GM12878 (cell line): Measurements from ENCODE around the gene USE1. TPM values are rescaled to one million over a fixed set of nuclear protein-coding genes. Genes with fewer than 3 reads are reported as not detected.

Experiments used
- ATAC-seq: fragments of 200-7000 bp; cut with Tn5 transposase; 3 replicates; pipeline ENCODE4 v1.9.1; 2020; ENCODE audit warnings: mild to moderate bottlenecking, moderate library complexity
- BruUV-seq: library from RNA; stranded (reverse); fragments of 400-500 nt; replicated peaks from 2 replicates; lab custom pipeline; 2021; lab: Mats Ljungman, UMichigan
- CTCF ChIA-PET: fragments of 300-600 bp; sonication (Branson Sonifier 250); formaldehyde crosslinking; extraction: SDS; loops from one replicate; lab custom pipeline; 2021; ENCODE audit warnings: inconsistent platforms; lab: Yijun Ruan, JAX
- POLR2A ChIA-PET: fragments of 350-600 bp; formaldehyde crosslinking; extraction: SDS; loops from one replicate; lab custom pipeline; 2021; ENCODE audit warnings: inconsistent platforms; lab: Charles Lee
- RAD21 ChIA-PET: fragments of 300-600 bp; sonication (Branson Sonifier 250); formaldehyde crosslinking; loops from one replicate; lab custom pipeline; 2023; ENCODE audit warnings: antibody characterized with exemption; ENCODE audit not compliant: unreplicated experiment; lab: Charles Lee
- SMC1A ChIA-PET: fragments of 300-600 bp; sonication (Branson Sonifier 250); formaldehyde crosslinking; loops from one replicate; lab custom pipeline; 2023; ENCODE audit not compliant: unreplicated experiment, uncharacterized antibody; lab: Charles Lee
- DNase-seq: peaks from one replicate; pipeline ENCODE4 v3.0.0-alpha.2; 2011; ENCODE audit warnings: low read depth, low spot score
- FAIRE-seq: peaks from 3 replicates; lab custom pipeline; 2011; peaks lifted over from hg19 to GRCh38; lab: Jason Lieb, UNC
- H2AFZ ChIP-seq: 2 replicates; pipeline ENCODE4 v1.6.0; 2011; ENCODE audit warnings: low read depth, low read length, control low read depth; ENCODE audit not compliant: control insufficient read depth
- H3K27ac ChIP-seq: 2 replicates; pipeline ENCODE4 v1.5.1; 2011; ENCODE audit warnings: control low read depth; ENCODE audit not compliant: control insufficient read depth, insufficient read depth
- H3K27me3 ChIP-seq, 2 experiments: replicated peaks in 1 of 2; 2 replicates each; pipeline versions ENCODE4 v1.6.0 to v1.6.1; 2011; ENCODE audit warnings: low read length in 1 of 2; ENCODE audit not compliant: control insufficient read depth in 2 of 2, insufficient read depth in 2 of 2
- H3K36me3 ChIP-seq, 2 experiments: 2 replicates each; pipeline ENCODE4 v1.5.1; 2011; ENCODE audit warnings: low read length in 1 of 2; ENCODE audit not compliant: control insufficient read depth in 2 of 2, insufficient read depth in 2 of 2
- H3K4me1 ChIP-seq: 2 replicates; pipeline ENCODE4 v1.6.1; 2011; ENCODE audit warnings: mild to moderate bottlenecking, low read length, moderate library complexity, mixed read lengths; ENCODE audit not compliant: control insufficient read depth, insufficient read depth
- H3K4me2 ChIP-seq: 2 replicates; pipeline ENCODE4 v1.6.0; 2011; ENCODE audit warnings: control low read depth; ENCODE audit not compliant: control insufficient read depth, insufficient read depth
- H3K4me3 ChIP-seq: fragments of 200-600 bp; sonication (generic); 2 replicates; pipeline ENCODE4 v1.5.1; 2016
- H3K79me2 ChIP-seq: 2 replicates; pipeline ENCODE4 v1.6.0; 2011; ENCODE audit warnings: low read length; ENCODE audit not compliant: control insufficient read depth, insufficient read depth
- H3K9ac ChIP-seq: 2 replicates; pipeline ENCODE4 v1.8.0; 2011; ENCODE audit warnings: low read length, control low read depth, mixed read lengths; ENCODE audit not compliant: control insufficient read depth, insufficient read depth
- H3K9me3 ChIP-seq: replicated peaks from 3 replicates; pipeline ENCODE4 v1.5.1; 2011; ENCODE audit warnings: mild to moderate bottlenecking, low read length; ENCODE audit not compliant: control insufficient read depth, insufficient read depth
- H4K20me1 ChIP-seq: 2 replicates; pipeline ENCODE4 v1.6.0; 2011; ENCODE audit not compliant: control insufficient read depth, insufficient read depth
- ATF7 ChIP-seq: fragments of 450-650 bp; IDR thresholded peaks from 2 replicates; pipeline ENCODE4 v1.6.1; 2016; ENCODE audit warnings: low read depth, mild to moderate bottlenecking
- BACH1 ChIP-seq: fragments of 450-650 bp; IDR thresholded peaks from 2 replicates; pipeline ENCODE4 v1.6.1; 2017; ENCODE audit warnings: mild to moderate bottlenecking, borderline replicate concordance
- CBX3 ChIP-seq: fragments of 200-600 bp; sonication (generic); IDR thresholded peaks from 2 replicates; pipeline ENCODE4 v1.6.1; 2016; ENCODE audit warnings: low read depth, borderline replicate concordance
- CREM ChIP-seq: IDR thresholded peaks from 2 replicates; pipeline ENCODE4 v1.6.1; 2014; ENCODE audit warnings: antibody characterized with exemption, low read depth
- ETV6 ChIP-seq, 2 experiments: fragments of 450-650 bp in 1 of 2; IDR thresholded peaks in 1 of 2; conservative IDR thresholded peaks in 1 of 2; 2 replicates each; pipeline ENCODE4 v1.6.1; 2014; ENCODE audit warnings: antibody characterized with exemption in 1 of 2, borderline replicate concordance in 1 of 2, low read depth in 1 of 2, mild to moderate bottlenecking in 1 of 2, moderate library complexity in 1 of 2
- GATAD2B ChIP-seq: fragments of 450-650 bp; conservative IDR thresholded peaks from 2 replicates; pipeline ENCODE4 v1.6.1; 2017; ENCODE audit warnings: low read depth, mild to moderate bottlenecking, moderate library complexity
- HDAC6 ChIP-seq: fragments of 200-600 bp; sonication (generic); IDR thresholded peaks from one replicate; pipeline ENCODE4 v1.8.0; 2017; ENCODE audit warnings: antibody characterized with exemption; ENCODE audit not compliant: unreplicated experiment
- HDGF ChIP-seq: fragments of 450-650 bp; IDR thresholded peaks from 2 replicates; pipeline ENCODE4 v1.6.1; 2016; ENCODE audit warnings: antibody characterized with exemption
- IRF4 ChIP-seq: IDR thresholded peaks from 2 replicates; pipeline ENCODE4 v1.6.1; 2011; ENCODE audit warnings: low read depth, low read length
- NR2C1 ChIP-seq: fragments of 450-650 bp; IDR thresholded peaks from 2 replicates; pipeline ENCODE4 v1.6.1; 2017; ENCODE audit warnings: antibody characterized with exemption, mild to moderate bottlenecking, moderate library complexity
- STAT1 ChIP-seq: fragments of 450-650 bp; conservative IDR thresholded peaks from 2 replicates; pipeline ENCODE4 v1.6.1; 2014; ENCODE audit warnings: antibody characterized with exemption, mild to moderate bottlenecking
- TAF1 ChIP-seq: IDR thresholded peaks from 2 replicates; pipeline ENCODE4 v1.6.1; 2011; ENCODE audit warnings: mild to moderate bottlenecking, low read depth, low read length, borderline replicate concordance
- TCF12 ChIP-seq: IDR thresholded peaks from 2 replicates; pipeline ENCODE4 v1.6.1; 2011; ENCODE audit warnings: low read depth, mild to moderate bottlenecking, low read length
- ZNF207 ChIP-seq: fragments of 450-650 bp; IDR thresholded peaks from 2 replicates; pipeline ENCODE4 v1.6.1; 2014; ENCODE audit warnings: antibody characterized with exemption, mild to moderate bottlenecking, borderline replicate concordance
- ZNF217 ChIP-seq: fragments of 450-650 bp; IDR thresholded peaks from 2 replicates; pipeline ENCODE4 v1.6.1; 2017; ENCODE audit warnings: antibody characterized with exemption, mild to moderate bottlenecking
- WGBS: methylation state at CpG from one replicate; pipeline ENCODE4 v1.1.6; 2016; ENCODE audit warnings: low lambda C conversion rate; ENCODE audit not compliant: insufficient replicate concordance, insufficient coverage; ENCODE audit errors: missing lambda C conversion rate; 5-methylcytosine and 5-hydroxymethylcytosine counted together
- in situ Hi-C: fragments of 300-500 bp; cut with MboI; formaldehyde crosslinking; loops from 9 replicates; pipeline ENCODE4 v1.14.3; 2018; ENCODE audit warnings: mixed read lengths
- intact Hi-C: fragments of 100-400 bp; cut with micrococcal nuclease; formaldehyde crosslinking; loops from one replicate; pipeline ENCODE4 v1.14.2; 2022; ENCODE audit not compliant: unreplicated experiment
- polyA plus RNA-seq, 11 experiments: library from polyadenylated mRNA; depleted of rRNA in 4 of 11; unstranded in 6 of 11; stranded (reverse) in 5 of 11; fragments of >200 nt; fragmentation: Nextera tagmentation in 4 of 11; fragmentation: Illumina TruSeq in 1 of 11; extraction: Ambion mirVana in 4 of 11; extraction: Trizol in 1 of 11; gene quantifications; 1 replicate in 1 of 11; 2 replicates in 10 of 11; pipeline versions ENCODE4 v1.2.1 to v1.2.3, GENCODE V29; 2011 to 2016; ENCODE audit warnings: inconsistent platforms in 2 of 11, missing spikeins in 2 of 11, low read depth in 1 of 11
- total RNA-seq, 4 experiments: library from RNA; depleted of rRNA in 3 of 4; stranded (reverse); fragments of >200 nt in 3 of 4; fragmentation: Illumina TruSeq in 1 of 4; extraction: Trizol in 1 of 4; gene quantifications; 2 replicates each; pipeline versions ENCODE4 v1.2.1 to v1.2.3, GENCODE V29; 2013 to 2021
- TF ChIP-seq, protein P1 (sequence below): fragments of 450-650 bp; IDR thresholded peaks from 2 replicates; pipeline ENCODE4 v1.6.1; 2017; ENCODE audit warnings: low read depth, mild to moderate bottlenecking, moderate library complexity
- TF ChIP-seq, protein P2 (sequence below): IDR thresholded peaks from 2 replicates; pipeline ENCODE4 v1.6.1; 2012; ENCODE audit warnings: low read depth, low read length, improper control_type of control experiment
- TF ChIP-seq, protein P3 (sequence below): fragments of 450-650 bp; IDR thresholded peaks from 2 replicates; pipeline ENCODE4 v1.6.1; 2017; ENCODE audit warnings: mild to moderate bottlenecking
- TF ChIP-seq, protein P4 (sequence below): IDR thresholded peaks from 2 replicates; pipeline ENCODE4 v1.6.1; 2011; ENCODE audit warnings: low read depth, mild to moderate bottlenecking, low read length, moderate library complexity, borderline replicate concordance; ENCODE audit errors: extremely low read depth

Gene USE1
- total and polyA plus RNA-seq, 10 of the 15 experiments (the other 5 are each of a cell fraction or from before 2014, with no cell fraction given), result 9.7 to 24.0 (median 16.1) TPM

DNA sequence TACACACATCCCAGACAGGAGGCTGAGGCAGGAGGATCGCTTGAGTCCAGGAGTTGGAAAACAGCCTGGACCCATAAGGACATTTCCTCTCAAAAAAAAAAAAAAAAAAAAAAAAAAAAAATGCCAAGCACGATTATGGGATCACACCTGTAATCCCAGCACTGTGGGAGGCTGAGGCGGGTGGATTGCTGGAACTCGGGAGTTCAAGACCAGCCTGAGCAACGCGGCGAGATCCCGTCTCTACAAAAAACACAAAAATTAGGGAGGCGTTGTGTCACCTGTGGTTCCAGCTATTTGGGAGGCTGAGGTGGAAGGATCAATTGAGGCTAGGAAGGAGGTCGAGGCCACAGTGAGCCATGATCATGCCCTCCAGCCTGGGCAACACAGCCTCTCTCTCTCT lies 9.9 kb downstream of the USE1 start:
- WGBS, result 75% methylated on average over 10 of the region's 10 CpGs
- POLR2A ChIA-PET, result interaction anchor here (0.6 to 2.7 kb wide), 3 partner anchors 9 to 29 kb away, joined by 3 to 31 read pairs (median 13); partner anchors contain the start of gene USE1
- SMC1A ChIA-PET, result no interaction called here
- Histone ChIP-seq H3K27me3 (no peaks in the 10 kb centered on the region), H3K4me3 (no peak overlapping the region), H3K4me2 (no peak overlapping the region), H3K9ac (no peak overlapping the region), H3K4me1 (no peaks in the 10 kb centered on the region), H3K36me3 (no peaks in the 10 kb centered on the region), H4K20me1 (no peaks in the 10 kb centered on the region), H2AFZ (no peak overlapping the region), H3K27ac (no peak overlapping the region), H3K9me3 (no peaks in the 10 kb centered on the region), H3K79me2 (no peaks in the 10 kb centered on the region)
- RAD21 ChIA-PET, result interaction anchor here (2.6 kb wide), 1 partner anchor 10 kb away, joined by 11 read pairs; the partner anchor contains the start of gene USE1
- no peak for DNase-seq
- CTCF ChIA-PET, result interaction anchor here (0.6 to 2.8 kb wide), 2 partner anchors 10 to 219 kb away, joined by 3 to 10 read pairs; no protein-coding TSS in a partner anchor
- FAIRE-seq, result no peak
- no peak for ATAC-seq
- no TSS peak for BruUV-seq
- TF ChIP-seq HDAC6 (no peak), HDGF (no peak), STAT1 (no peak), NR2C1 (no peak), TAF1 (no peak), IRF4 (no peak), BACH1 (no peak), CREM (no peak), ATF7 (no peak), ZNF217 (no peak), CBX3 (no peak), GATAD2B (no peak), ZNF207 (no peak), ETV6 (conservative IDR thresholded peaks at IDR 0.05 in 1 of 2, IDR thresholded peaks at IDR 0.05 in 1 of 2; ENCODE audit: borderline replicate concordance in 1 of 2, low read depth in 1 of 2) (no peak), TCF12 (no peak)
- TF ChIP-seq, protein P1, sequence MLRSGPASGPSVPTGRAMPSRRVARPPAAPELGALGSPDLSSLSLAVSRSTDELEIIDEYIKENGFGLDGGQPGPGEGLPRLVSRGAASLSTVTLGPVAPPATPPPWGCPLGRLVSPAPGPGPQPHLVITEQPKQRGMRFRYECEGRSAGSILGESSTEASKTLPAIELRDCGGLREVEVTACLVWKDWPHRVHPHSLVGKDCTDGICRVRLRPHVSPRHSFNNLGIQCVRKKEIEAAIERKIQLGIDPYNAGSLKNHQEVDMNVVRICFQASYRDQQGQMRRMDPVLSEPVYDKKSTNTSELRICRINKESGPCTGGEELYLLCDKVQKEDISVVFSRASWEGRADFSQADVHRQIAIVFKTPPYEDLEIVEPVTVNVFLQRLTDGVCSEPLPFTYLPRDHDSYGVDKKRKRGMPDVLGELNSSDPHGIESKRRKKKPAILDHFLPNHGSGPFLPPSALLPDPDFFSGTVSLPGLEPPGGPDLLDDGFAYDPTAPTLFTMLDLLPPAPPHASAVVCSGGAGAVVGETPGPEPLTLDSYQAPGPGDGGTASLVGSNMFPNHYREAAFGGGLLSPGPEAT, result no peak
- TF ChIP-seq, protein P2, sequence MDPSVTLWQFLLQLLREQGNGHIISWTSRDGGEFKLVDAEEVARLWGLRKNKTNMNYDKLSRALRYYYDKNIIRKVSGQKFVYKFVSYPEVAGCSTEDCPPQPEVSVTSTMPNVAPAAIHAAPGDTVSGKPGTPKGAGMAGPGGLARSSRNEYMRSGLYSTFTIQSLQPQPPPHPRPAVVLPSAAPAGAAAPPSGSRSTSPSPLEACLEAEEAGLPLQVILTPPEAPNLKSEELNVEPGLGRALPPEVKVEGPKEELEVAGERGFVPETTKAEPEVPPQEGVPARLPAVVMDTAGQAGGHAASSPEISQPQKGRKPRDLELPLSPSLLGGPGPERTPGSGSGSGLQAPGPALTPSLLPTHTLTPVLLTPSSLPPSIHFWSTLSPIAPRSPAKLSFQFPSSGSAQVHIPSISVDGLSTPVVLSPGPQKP, result no peak
- TF ChIP-seq, protein P3, sequence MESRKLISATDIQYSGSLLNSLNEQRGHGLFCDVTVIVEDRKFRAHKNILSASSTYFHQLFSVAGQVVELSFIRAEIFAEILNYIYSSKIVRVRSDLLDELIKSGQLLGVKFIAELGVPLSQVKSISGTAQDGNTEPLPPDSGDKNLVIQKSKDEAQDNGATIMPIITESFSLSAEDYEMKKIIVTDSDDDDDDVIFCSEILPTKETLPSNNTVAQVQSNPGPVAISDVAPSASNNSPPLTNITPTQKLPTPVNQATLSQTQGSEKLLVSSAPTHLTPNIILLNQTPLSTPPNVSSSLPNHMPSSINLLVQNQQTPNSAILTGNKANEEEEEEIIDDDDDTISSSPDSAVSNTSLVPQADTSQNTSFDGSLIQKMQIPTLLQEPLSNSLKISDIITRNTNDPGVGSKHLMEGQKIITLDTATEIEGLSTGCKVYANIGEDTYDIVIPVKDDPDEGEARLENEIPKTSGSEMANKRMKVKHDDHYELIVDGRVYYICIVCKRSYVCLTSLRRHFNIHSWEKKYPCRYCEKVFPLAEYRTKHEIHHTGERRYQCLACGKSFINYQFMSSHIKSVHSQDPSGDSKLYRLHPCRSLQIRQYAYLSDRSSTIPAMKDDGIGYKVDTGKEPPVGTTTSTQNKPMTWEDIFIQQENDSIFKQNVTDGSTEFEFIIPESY, result no peak
- TF ChIP-seq, protein P4, sequence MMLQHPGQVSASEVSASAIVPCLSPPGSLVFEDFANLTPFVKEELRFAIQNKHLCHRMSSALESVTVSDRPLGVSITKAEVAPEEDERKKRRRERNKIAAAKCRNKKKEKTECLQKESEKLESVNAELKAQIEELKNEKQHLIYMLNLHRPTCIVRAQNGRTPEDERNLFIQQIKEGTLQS, result no peak
- in situ Hi-C loops, result no loop called here
- intact Hi-C loops, result no loop called here
